NCI-H526 (cell line): ENCODE measurements around the gene ARID3A.
"Not testable (repeated sequence)": the region's sequence is repeated elsewhere in the genome, so short reads cannot be mapped to it uniquely, and the experiment has no call there.

Experiments used
- DNase-seq, 2 experiments: peaks; one replicate each; lab custom pipeline; 2025; lab: John Stamatoyannopoulos, UW

Gene ARID3A, protein sequence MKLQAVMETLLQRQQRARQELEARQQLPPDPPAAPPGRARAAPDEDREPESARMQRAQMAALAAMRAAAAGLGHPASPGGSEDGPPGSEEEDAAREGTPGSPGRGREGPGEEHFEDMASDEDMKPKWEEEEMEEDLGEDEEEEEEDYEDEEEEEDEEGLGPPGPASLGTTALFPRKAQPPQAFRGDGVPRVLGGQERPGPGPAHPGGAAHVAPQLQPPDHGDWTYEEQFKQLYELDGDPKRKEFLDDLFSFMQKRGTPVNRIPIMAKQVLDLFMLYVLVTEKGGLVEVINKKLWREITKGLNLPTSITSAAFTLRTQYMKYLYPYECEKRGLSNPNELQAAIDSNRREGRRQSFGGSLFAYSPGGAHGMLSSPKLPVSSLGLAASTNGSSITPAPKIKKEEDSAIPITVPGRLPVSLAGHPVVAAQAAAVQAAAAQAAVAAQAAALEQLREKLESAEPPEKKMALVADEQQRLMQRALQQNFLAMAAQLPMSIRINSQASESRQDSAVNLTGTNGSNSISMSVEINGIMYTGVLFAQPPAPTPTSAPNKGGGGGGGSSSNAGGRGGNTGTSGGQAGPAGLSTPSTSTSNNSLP

DNA sequence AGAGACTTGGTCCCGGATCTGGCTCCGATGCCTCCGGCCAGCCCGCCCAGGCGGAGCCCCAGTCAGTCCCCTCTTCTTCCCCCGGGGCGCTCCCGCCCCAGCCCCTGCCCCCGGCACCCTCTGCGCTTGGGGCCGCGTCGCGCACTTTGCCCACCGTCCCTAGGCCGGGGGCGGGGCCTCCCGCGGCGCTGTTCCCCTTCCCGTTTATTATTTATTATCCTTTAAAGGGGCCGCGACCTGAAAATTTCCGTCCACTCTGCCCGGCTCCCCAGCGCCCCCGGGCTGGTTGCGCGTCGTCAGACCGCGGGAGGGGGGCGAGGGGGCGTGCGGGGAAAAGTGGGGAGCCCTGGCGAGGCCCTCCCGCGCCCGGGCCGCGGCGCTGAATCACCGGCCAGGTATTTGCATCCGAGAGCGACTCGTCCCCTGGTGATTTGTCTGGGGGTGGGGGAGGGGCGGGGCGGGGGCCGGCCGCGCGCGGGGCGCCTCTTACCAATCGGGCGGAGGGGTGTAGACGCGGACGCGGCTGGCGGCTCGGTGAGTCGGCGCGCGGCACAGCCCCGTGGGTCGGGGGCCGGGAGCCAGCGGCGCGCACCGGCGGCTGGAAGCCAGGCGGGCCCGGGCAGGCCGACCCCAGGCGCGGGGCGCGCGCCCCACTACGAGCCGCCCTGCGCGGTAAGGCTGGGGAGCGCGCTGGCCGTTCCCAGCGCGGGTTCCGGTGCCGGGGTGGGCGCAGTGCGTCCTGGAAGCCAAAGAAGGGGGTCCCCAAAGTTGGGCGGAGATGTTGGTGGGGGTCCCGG is at the start of gene ARID3A:
Gene ARID3A, plus strand, starts transcription at position 510 of the 797 bp plus-strand sequence. CDS start 3,494 bp downstream, outside the sequence.
- peak; percentile 72 to 87 for DNase-seq

DNA sequence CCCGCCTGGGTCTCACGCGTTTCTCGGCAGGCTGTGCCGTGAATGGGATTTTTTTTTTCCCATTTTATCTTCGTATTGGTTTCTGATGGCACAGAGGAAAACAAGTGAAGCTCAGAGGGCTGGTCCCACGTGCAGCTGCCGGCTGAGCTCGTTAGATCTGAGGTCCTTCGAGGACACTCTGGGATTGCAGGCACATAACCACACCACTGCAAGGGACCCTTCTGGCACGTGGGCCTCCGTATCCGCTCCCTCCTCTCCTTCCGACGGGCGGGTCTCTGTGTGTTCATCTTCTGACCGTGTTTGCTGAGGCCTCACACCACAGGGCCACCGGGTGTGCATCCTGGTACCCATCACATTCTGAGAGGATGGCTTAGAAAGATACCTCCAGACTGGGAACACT is 49.7 kb upstream of the ARID3A start:
- DNase-seq = no peak

DNA sequence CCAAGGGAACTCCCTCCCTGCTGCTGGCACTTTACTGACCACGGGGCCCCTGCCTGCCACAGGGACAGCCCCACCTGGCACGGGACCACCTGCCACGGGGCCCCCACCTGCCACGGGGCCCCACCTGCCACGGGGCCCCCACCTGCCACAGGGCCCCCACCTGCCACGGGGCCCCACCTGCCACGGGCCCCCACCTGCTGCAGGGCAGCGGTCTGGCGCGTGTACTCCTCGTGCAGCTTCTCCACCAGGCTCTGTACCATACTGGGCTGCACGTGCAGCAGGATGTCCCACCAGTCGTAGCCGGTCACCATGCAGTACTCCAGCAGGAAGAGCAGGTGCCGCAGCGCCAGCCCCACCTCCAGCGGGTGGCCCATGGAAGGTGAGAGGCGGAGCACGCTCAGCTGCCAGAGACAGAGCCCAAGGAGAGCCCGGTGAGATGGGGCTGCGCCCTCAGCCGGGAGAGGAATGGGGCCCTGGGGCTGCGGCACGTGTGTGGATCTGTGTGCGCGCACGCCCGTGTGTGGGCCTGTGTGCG is 49.0 kb upstream of the ARID3A start:
- no peak for DNase-seq

DNA sequence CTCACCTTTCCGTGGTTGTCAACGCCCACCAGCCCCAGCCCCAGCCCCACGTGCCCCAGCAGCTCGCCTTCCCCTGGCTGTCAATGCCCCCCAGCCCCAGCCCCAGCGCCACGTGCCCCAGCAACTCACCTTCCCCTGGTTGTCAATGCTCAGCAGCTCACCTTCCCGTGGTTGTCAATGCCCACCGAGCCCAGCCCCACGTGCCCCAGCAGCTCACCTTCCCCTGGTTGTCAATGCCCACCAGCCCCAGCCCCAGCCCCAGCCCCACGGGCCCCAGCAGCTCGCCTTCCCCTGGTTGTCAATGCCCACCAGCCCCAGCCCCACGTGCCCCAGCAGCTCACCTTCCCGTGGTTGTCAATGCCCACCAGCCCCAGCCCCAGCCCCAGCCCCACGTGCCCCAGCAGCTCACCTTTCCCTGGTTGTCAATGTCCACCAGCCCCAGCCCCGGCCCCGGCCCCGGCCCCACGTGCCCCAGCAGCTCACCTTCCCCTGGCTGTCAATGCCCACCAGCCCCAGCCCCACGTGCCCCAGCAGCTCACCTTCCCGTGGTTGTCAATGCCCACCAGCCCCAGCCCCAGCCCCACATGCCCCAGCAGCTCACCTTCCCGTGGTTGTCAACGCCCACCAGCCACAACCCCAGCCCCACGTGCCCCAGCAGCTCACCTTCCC is 47.7 kb upstream of the ARID3A start:
- not testable (repeated sequence) for DNase-seq

DNA sequence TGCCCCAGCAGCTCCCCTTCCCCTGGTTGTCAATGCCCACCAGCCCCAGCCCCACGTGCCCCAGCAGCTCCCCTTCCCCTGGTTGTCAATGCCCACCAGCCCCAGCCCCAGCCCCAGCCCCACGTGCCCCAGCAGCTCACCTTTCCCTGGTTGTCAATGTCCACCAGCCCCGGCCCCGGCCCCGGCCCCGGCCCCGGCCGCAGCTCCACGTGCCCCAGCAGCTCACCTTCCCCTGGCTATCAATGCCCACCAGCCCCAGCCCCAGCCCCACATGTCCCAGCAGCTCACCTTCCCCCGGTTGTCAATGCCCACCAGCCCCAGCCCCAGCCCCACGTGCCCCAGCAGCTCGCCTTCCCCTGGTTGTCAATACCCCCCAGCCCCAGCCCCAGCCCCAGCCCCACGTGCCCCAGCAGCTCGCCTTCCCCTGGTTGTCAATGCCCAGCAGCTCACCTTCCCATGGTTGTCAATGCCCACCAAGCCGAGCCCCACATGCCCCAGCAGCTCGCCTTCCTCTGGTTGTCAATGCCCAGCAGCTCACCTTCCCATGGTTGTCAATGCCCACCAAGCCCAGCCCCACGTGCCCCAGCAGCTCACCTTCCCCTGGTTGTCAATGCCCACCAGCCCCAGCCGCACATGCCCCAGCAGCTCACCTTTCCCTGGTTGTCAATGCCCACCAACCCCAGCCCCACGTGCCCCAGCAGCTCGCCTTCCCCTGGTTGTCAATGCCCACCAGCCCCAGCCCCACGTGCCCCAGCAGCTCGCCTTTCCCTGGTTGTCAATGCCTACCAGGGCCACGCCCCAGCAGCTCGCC is 46.9 kb upstream of the ARID3A start:
- not testable (repeated sequence) for DNase-seq

DNA sequence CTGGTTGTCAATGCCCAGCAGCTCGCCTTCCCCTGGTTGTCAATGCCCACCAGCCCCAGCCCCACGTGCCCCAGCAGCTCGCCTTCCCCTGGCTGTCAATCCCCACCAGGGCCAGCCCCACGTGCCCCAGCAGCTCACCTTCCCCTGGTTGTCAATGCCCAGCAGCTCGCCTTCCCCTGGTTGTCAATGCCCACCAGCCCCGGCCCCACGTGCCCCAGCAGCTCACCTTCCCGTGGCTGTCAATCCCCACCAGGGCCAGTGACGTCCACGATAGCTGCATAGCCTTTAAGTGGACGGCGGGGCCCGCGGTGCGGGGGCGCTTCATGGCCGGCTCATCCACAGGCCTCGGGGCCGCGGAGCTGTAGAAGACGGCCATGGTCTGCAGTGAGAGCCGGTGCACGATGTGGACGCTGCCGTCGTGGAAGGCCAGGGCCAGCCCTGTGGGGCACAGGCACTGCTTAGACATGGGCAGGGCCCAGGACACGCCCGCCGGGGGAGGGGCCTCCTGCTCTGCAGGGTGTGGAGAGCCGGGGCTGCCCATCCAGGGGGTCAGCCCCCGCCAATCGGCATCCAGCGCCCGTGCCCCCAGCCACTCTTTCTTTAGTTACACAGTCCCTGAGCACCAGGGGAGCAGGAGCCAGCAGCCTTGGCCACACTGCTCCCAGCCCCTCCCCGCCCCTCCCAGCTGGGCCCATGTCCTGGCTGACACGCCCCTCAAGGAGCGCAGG is 46.0 kb upstream of the ARID3A start:
- DNase-seq = no peak

DNA sequence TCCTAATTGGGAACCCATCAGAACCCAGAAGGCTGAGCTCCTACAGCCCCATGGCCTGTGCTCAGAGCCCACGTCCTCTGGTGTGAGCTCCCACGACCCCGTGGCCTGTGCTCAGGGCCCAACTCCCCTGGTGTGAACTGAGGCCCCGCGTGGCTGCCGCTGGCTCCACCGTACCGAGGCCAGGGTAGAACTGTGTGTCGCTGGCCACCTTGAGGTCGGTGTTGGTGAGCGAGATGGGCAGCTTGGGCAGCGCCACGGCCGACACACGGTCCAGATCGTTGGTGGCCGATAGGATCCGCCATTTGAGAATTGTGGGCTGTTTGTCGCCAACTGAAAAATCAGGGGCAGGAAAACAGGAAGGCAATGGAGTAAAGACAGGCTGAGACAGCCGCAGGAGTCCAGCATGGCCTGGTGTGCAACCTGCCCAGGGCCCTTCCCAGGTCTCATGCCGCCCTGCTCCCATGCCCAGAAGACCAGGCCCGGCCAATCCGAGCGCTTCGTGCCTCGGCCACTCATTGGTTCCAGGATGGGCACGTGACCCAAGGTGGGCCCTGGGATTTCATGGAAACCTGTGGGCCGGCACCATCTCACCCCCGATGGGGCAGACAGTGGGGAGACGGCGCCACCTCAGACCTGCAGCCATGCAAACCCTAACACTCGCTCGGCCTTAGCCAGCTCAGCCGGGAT is 44.3 kb upstream of the ARID3A start:
- no peak for DNase-seq

DNA sequence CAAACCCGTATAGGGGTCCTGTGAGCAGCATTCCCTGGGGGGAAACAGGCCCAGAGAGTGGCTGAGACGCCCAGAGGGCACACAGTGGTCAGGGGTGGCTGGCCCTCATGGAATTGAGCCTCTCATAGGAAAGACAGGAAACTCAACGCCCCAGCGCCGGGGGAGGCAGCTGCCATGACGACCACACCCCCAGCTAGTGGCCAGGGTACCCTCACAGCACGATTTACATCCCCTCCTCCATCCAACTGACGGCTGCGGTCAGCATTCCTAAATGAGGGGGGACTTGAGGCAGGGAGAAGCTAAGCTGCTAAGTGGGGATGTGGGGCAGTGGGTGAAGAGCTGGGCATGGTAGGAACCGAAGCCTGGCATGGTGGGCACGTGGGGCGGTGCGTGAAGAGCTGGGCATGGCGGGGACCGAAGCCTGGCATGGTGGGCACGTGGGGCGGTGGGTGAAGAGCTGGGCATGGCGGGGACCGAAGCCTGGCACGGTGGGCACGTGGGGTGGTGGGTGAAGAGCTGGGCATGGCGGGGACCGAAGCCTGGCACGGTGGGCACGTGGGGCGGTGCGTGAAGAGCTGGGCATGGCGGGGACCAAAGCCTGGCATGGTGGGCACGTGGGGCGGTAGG is 42.9 kb upstream of the ARID3A start:
- DNase-seq = no peak

DNA sequence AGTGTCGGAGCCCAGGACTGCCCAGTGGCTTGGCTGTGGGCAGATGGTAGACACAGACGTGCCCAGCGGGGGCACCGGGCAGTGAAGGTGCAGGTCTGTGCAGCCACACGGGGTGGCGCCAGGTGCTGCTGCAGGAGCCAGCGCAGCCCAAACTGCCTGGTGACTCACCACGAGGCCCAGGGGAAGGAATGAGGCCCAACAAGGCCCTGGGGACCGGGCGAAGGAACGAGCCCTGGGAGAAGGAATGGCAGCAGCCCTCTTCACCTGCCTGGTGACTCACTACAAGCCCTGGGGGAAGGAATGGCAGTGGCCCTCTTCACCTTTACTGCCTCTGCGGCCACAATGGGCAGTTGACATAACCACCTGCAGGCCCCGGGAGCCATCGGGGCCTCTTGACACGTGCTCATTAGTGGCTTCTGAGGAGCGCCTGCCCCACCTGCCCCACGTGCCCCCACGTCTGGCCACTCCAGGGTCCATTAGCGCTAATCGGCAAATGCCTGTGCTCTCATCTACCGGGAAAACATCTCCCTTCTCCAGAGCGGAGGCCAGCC is 42.1 kb upstream of the ARID3A start:
- DNase-seq = no peak

DNA sequence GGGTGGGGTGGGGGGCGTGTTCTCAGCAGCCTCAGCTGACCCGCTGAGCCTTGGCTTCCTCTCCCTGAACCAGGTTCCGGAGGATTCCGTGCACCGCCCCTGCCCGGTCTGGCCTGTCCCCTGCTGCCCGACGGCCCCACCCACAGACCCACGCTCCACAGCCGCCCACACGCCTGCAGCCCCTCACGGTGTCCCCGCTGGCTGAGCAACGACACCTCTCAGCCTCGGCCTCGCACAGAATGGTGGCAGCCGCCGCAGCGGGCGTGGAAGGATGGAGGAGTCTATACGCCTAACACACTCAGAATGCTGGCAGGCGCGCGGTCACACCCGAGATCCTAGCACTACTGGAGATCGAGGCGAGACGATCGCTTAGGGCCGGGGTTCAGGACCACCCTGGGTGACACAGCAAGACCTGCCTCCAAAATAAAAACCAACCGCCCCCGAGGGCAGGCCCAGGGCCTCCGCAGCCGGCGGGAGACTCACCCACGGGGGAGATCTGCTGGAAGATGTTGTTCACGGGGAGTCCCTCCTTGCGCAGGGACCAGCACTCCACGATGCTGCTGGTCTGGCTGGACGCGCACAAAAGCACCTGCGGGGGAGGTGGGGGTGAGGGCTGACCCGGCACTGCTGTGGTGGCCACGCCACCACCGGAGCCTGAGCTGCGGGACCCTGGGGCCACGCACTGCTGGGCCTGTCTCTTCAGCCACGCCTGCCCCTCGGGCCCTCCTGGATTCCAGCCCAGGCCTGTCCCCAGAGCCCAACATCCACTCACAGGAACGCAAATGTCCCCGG is 41.2 kb upstream of the ARID3A start:
- no peak for DNase-seq

DNA sequence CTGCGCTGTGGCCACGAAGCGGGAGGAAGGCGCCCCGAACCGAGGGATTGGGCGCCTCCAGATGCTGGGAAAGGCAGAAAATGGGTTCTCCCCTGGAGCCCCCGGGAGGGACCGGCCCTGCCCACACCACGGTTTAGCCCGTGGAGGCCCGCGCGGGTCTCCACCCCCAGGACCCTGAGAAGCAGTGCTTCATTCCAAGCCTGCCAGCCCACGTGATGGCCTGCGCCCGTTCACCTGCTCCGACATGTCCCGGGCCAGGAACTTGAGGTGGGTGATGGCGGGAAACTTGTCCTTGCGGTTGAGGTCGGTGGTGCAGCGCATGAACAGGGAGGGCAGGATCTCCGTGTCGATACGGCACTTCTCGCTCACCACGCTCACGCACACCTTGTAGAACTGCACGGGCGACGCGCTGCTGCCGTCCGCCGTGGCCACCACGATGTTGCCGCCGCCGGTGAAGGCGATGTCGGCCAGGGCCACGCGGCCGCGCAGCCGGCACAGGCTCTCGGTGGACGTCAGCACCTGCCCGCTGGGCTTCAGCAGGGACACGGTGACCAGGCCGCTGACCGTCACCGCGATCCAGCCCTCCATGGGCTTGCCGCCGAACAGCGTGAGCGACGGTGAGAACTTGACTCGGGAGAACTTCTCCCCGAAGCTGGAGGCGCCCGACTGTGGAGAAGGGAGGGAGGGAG is 40.2 kb upstream of the ARID3A start:
- no peak for DNase-seq

DNA sequence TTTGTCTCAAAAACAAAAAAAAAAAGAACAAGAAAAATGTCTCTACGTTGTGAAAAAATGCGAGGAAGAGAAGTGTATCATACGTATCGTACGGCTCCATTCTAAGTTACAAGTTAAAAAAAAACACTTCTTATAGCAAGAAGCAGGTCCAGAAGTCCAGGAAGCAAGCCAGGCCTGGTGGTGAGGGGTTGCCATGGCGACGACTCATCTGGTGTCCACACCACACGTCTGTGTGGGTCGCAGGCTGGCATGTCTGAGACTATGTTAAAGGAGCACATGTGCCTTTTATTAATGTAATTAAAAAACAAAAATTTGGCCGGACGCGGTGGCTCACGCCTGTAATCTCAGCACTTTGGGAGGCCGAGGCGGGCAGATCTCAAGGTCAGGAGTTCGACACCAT is 38.8 kb upstream of the ARID3A start:
- DNase-seq = no peak

DNA sequence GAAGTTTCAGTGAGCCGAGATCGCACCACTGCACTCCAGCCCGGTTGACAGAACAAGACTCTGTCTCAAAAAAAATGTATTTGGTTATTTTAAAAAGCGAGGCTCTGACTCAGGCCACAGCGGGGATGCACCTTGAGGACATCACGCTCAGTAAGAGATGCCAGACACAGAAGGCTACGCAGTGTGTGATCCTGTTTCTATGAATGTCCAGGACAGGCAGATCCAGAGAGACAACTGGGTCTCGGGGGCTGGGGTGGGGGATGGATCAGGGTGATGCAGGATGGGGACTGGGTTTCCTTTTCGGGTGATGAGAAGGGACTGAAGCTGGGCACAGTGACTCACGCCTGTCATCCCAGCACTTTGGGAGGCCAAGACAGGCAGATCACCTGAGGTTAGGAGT is 38.2 kb upstream of the ARID3A start:
- DNase-seq = no peak

DNA sequence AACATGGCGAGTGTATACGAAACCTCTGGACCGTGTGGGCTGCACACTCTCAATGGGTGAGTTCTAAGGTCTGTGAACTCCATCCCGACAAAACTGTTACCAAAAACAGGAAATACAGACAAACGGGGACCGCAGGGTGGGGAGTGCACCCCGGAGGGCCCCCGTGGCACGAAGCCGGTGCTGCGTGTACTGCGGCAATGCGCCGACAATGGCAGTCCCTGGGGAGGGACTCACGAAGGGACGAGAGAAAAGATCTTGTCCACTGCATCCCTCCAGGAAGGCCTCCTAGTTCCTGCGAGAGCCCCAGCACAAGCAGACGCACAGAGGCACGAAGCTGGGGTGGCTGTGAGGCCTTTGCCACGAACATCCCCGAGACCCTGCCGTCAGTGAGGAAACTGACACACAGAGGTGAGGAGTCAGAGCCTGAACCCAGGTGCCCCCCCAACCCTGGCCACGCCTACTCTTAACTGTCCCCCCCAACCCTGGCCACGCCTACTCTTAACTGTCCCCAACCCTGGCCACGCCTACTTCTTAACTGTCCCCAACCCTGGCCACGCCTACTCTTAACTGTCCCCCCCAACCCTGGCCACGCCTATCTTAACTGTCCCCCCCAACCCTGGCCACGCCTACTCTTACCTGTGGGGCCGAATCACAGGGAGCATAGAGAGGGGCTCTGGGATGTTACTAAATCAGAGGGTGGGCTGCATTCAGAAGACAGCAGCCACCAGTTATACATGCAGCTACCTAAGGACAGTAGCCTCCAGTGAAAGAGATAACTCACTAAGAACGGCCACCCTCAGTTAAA is 37.1 kb upstream of the ARID3A start:
- no peak for DNase-seq

DNA sequence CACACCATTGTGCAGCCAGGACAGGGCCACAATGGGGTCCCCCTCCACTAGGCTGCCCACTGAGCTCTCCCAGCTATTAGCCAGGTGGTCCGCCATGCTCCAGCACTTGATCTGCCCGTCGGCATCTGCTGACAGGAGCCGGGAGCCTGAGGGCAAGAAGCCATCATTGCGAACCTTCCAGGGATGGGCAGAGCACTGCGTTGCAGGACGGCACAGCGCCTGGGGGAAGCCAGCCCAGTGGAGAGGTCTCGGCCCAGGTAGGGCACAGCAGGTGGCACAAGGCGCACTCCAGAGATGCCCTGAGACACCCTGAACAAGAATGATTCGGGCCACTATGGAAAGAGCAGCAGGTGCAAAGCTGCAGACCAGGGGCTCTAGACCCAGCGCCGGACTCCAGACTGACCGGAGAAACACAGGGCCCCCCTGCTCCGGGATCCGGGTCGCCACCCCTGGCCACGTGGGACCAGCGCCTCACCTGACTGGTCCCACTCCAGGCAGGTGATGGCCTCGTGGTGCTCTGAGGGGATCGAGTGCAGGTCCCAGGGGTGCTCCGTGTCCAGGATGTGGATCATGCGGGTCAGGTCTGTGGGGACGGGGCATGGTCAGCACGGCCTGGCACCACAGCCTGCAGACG is 36.1 kb upstream of the ARID3A start:
- no peak for DNase-seq

DNA sequence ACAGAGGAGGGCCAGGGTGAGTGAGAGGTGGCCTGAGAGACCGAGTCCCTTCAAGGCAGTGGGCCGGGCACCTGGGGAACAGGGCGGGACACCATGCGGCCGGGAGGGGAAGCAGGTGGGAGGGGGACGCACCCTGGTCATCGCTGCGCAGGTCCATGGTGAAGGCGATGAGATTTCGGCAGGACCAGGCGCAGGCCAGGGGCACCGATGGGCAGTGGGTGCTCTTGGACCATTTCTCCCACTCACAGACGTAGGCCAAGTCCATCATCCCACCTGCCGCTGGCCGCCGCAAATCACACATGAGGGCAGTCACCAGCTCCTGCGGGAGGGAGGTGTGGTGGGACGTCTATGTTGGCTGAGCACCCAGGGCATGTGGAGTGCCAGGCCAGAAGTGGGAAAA is 35.0 kb upstream of the ARID3A start:
- no peak for DNase-seq
